ENCODE results near the gene TNFRSF25. TPM values are rescaled to one million over a fixed set of nuclear protein-coding genes. Genes with fewer than 3 reads are reported as not detected.

Gene TNFRSF25, protein sequence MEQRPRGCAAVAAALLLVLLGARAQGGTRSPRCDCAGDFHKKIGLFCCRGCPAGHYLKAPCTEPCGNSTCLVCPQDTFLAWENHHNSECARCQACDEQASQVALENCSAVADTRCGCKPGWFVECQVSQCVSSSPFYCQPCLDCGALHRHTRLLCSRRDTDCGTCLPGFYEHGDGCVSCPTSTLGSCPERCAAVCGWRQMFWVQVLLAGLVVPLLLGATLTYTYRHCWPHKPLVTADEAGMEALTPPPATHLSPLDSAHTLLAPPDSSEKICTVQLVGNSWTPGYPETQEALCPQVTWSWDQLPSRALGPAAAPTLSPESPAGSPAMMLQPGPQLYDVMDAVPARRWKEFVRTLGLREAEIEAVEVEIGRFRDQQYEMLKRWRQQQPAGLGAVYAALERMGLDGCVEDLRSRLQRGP
- total RNA-seq, result 4.6 and 10.7 TPM in 2 replicates

DNA sequence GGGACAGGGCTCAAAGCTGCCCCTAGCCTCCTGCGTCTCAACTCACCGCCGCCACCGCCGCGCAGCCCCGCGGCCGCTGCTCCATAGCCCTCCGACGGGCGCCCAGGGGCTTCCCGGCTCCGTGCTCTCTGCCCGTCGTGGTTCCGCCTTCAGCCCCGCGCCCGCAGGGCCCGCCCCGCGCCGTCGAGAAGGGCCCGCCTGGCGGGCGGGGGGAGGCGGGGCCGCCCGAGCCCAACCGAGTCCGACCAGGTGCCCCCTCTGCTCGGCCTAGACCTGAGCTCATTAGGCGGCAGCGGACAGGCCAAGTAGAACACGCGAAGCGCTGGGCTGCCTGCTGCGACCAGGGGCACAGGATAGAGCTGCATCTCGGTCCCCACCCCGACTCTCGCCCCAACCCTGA is at the start of gene TNFRSF25:
TNFRSF25 (minus strand) TSS at position 151 of the 400 bp plus-strand sequence; CDS start at position 85, 66 bp downstream.

GRCh38 chr1:6491480-6491962 is 25.5 kb upstream of the TNFRSF25 start, which contains the start of gene PLEKHG5:
PLEKHG5 (minus strand) TSS chr1:6491667; CDS start chr1:6477571, 14,096 bp downstream.

DNA sequence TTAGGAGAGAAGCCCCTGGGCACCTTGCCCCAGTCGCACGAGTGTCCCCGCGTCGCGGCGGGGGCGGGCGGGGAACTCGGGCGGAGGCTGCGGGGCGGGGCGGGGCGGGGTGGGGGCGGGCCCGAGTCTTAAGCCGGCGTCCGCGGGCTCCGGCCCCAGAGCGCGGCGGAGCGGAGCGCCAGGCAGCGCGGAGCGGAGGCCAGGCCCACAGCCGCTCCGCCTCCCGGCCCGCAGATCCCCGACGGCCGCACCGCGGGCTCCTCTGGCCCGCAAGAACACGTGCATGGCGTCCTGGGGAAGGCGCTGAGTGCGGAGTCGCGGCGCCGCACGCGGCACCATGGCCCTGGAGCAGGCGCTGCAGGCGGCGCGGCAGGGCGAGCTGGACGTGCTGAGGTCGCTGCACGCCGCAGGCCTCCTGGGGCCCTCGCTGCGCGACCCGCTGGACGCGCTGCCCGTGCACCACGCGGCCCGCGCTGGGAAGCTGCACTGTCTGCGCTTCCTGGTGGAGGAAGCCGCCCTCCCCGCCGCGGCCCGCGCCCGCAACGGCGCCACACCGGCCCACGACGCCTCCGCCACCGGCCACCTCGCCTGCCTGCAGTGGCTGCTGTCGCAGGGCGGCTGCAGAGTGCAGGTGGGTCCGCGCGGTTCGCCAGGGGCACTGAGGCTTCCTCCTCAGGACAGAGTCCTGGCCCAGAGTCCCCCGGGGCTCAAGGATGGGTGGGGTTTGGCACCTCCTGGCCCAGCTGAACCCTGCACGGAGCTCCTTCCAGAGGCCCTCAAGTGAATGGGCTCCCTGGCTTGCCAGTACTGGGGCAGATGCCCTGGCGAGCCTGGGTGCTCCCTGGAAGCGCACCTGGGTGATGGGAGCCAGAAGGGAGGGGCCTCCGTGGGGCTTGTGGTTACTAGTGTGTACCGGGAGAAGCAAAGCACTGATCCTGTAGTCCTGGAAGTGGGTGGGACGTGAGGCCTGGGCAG is 41.1 kb downstream of the TNFRSF25 start, which contains the start of gene ESPN:
ESPN (plus strand) TSS at position 158 of the 975 bp plus-strand sequence; CDS start at position 338, 180 bp downstream.

DNA sequence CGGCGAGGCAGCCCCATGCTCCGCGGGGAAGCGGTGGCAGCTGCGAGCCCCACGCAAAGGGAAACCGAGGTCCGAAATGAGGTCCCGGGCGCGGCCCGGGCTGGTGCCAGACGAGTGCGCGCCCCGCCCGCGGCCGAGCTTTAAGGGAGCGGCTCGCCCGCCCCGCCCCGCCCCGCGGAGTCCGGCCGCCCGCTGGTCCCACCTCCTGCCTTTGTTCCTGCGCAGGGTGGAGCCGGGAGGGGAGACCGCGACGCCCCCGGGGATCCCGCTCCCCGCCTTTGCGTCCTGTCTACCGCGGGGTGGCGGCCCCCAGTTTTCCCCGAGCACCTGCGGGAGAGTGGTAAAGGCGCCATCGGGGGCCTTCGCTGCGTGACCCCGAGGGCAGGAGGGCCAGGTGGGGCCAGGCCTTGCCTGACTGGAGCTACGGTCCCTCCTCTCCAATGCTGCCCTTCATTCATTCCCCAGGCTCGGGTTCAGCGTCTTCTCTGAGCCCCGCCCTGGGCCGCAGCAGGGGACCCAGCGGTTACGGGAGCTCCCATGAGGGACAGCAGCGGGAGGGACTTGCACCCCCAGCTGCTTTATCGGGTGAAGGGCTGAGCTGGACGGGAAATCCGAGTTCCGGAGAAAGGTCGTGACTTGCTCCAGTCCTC is 46.0 kb downstream of the TNFRSF25 start, which contains the start of gene HES2:
HES2 (minus strand) TSS at position 116 of the 650 bp plus-strand sequence; CDS start at position 17, 99 bp downstream.

Other genes with a start within 250 kb of the TNFRSF25 start
- gene ICMT, start 230.2 kb downstream of the TNFRSF25 start, total RNA-seq, result 42.7 and 57.8 TPM in 2 replicates
- not detected in 2 replicates for gene HES3, start 222.0 kb downstream of the TNFRSF25 start, total RNA-seq
- gene GPR153, start 205.1 kb downstream of the TNFRSF25 start, total RNA-seq, result 24.6 and 27.2 TPM in 2 replicates
- 19.2 and 33.7 TPM in 2 replicates for gene ACOT7, start 72.4 kb downstream of the TNFRSF25 start, total RNA-seq
- 0.12 TPM in 1 of 2 replicates, not detected in the other for gene HES2, start 46.3 kb downstream of the TNFRSF25 start, total RNA-seq
- gene ESPN, start 41.4 kb downstream of the TNFRSF25 start, total RNA-seq, result under 0.01 TPM in 1 of 2 replicates, not detected in the other
- gene PLEKHG5, start 25.5 kb upstream of the TNFRSF25 start, total RNA-seq, result 4.1 and 8.0 TPM in 2 replicates
- 11.7 and 13.8 TPM in 2 replicates for gene NOL9, start 88.3 kb upstream of the TNFRSF25 start, total RNA-seq
- gene TAS1R1, start 89.1 kb upstream of the TNFRSF25 start, total RNA-seq, result 0.17 TPM in 1 of 2 replicates, not detected in the other
- gene ZBTB48, start 113.8 kb upstream of the TNFRSF25 start, total RNA-seq, result 9.1 and 9.3 TPM in 2 replicates
- 38.4 and 52.8 TPM in 2 replicates for gene KLHL21, start 136.7 kb upstream of the TNFRSF25 start, total RNA-seq
- gene PHF13, start 147.6 kb upstream of the TNFRSF25 start, total RNA-seq, result 7.5 and 20.0 TPM in 2 replicates
- gene THAP3, start 158.7 kb upstream of the TNFRSF25 start, total RNA-seq, result 16.8 and 19.3 TPM in 2 replicates
- gene DNAJC11, start 235.6 kb upstream of the TNFRSF25 start, total RNA-seq, result 14.0 and 25.4 TPM in 2 replicates